Occipital lobe (tissue), 2 donors: Measurements from ENCODE around the gene MYH14. TPM values are rescaled to one million over a fixed set of nuclear protein-coding genes. Genes with fewer than 3 reads are reported as not detected.

Experiments used
- DNase-seq: peaks from one replicate; lab custom pipeline; 2025; lab: John Stamatoyannopoulos, UW
- total RNA-seq: library from RNA; depleted of rRNA; stranded (reverse); fragments of >200 nt; gene quantifications from one replicate; pipeline ENCODE4 v1.2.3, GENCODE V29; 2014

The MYH14 gene
- 0.94 TPM for total RNA-seq

DNA sequence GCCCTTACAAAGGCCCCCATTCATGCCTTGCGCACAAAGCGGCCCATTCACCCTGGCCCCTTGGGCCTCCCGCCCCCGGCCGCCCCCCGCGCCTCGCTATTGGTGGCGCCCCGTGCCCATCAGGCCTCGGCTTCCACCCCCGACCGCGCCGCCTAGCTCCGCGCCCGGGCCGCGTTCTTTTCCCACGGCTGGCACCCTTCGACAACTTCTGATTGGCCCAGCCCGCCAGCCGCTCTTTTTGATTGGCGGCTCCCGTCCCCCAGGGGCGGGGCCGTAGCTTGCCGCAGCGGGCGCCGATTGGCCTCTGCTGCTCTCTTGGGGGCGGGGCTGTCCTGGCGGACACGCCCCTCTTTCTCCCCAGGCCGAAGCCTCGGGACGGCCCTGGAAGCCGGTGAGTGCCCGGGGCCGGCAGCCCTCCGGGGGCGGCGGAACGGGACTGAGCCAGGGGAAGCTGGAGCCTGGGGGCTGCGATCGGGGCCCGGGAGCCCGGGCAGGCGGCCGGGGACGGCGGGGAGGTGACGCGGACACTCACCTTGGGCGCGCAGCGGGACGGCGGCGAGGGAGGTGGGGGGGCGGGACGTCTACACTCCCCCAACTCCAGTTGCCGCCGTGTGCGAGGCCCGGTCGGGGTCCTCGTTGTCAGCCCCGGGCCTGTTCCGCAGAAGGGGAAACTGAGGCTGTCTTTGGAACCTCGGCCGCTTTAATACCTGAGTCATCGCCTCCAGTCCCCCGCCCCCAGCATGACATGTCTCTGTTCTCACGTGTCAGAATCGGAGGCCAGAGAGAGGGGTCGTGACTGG, at the start of gene MYH14:
Gene MYH14, plus strand, starts transcription at position 342 of the 800 bp plus-strand sequence. CDS start 6,744 bp downstream, outside the sequence.
- DNase-seq = peak; percentile 93

DNA sequence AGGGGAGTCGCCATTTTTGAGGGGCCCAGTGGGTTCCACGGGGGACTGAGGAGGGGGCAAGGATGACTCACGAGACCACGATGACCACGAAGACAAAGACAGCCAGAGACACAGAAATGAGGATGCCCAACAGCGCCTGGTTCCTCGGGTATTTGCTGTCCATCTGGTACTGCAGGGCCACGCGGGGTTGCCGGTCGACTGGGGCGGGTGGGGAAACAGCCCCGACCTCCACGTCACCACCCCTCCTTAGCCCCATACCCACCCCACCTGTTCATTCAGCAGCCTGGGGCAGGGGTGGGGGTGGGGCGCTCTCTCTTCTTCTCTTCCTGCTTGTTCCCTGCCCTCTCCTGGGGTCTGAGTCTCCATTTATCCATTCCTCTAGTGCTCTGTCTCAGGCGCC, 48.9 kb upstream of the MYH14 start:
- DNase-seq = no peak

DNA sequence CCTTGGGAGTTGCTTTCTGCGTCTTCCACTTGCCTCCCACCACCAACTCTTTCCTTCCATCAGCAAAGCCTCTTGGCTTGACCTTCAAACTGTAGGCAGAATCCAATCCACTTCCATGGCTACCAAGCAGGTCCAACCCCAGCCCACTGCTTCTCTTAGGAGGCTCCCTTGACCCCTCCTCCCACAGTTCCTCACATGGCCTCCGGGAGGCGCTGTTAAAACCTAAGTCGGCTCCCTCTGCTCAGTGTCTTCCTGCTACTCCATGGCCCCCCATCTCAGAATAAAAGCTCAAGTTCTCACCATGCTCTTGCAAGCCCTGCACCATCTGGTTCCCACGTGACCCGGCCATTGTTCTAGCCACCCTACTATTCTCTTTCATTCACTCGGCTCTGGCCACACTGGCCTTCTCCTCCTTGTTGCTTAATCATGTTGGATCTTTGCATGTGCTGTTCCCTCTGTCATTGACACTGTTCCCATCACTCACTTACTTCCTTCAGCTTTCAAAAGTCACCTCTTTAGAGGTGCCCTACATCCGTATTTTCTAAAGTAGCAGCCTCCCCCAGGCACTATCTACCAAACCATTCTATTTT, 47.8 kb upstream of the MYH14 start:
- DNase-seq = no peak

DNA sequence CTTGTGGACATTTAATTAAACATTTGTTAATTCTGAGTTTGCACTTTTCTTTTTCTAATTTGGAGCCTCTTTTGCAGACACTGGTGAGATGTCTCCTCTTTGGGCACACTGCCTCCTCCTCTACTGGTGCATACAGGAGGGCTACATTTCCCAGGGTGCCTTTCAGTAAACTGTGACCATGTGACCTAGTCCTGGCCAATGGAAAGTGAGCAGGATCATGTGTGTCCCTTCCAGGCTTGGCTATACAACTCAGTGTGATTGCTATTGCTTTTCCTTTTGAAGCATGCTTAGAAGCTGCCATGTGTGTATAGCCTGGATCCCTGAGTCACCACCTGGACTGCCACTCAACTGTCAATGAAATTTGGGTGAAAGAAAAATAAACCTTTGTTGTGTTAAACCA, 44.8 kb upstream of the MYH14 start:
- DNase-seq = no peak

DNA sequence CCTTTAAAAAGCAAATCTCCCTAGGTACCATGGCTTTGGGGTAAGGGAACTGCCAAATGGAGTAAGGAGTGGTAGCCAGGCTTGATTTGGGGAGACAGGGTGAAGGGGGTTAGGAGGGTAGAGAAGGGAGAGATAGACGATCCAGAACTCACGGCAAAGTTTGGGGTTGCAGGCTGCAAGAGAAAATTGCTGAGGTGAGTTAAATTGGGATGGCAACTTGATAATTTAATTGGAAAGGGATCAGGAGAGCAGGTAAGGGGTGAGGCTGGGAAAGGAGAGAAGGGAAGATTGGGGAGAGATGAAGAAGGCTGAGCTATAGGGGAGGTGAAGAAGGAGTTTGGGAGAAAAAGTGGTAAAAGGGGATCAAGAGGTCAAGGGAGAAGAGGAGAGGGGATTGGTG, 44.3 kb upstream of the MYH14 start:
- DNase-seq = no peak

DNA sequence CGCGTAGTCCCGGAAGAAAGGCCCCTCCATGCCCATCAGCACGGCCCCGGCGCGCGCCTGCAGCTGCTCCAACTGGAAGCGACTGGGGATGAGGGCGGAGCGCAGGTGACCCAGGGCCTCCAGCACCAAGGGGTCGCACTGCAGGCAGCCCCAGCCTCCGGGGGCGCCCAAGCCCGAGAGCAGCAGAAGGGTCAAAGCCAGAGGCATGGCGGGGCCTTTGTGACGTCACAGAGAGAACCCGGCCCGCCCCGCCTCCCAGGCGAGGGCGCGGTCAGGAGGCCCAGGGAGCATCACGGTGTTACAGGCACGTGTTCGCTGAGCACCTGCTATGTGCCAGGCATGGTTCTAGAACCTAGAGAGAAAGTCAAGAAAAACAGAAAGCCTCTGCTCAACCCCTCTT, 40.4 kb upstream of the MYH14 start, which contains the start of gene IZUMO2:
Gene IZUMO2, minus strand, starts transcription at position 294 of the 400 bp plus-strand sequence. Its CDS starts 87 bp downstream, at position 207.
- no peak for DNase-seq

DNA sequence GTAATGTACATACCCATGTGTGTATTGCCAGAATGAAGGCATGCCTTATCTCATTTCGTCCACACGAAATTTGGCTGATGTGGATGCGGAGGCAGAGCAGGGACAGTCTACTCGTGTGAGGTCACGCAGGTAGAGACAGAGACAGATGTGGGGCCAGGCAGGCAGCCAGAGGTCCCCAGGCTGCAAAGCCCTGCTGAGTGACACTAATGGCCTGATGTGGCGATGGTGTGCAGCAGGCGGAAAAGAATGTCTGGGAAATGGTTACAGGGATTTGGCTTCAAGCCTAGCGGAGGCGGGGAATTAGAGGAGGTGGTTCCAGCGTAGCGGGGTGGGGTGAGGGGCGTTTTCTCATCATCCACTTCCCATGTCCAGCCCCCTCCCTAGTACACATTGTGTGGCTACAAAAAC, 36.1 kb upstream of the MYH14 start:
- DNase-seq = no peak

DNA sequence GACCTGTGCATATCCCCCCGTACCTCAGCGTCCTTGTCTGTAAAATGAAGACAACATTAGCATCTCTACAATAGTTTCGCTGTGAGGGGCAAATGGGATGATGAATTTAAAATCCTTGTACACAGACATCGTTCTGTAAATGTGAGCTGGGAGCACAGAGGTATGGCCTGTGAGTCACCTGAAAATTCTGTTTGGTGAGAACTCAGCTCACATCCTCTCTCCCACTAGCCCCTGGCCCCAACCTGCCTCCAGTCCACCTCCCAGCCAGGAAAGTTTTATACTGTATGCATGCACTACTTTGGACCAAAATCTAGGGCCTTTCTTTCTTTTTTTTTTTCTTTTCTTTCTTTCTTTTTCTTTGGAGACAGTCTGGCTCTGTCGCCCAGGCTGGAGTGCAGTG, 31.7 kb upstream of the MYH14 start:
- DNase-seq = no peak

DNA sequence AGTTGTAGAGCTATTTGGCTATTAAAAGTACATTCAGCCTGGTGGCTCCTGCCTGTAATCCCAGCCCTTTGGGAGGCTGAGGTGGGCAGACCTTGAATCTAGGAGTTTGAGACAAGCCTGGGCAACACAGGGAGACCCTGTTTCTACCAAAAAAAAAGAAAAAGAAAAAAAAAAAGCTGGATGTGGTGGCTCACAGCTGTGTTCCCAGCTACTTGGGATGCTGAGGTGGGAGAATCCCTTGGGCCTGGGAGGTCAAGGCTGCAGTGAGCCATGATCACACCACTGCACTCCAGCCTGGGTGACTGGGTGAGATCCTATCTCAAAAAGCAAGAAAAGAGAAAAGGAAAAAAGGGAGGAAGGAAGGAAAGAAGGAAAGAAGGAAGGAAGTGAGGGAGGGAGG, 30.7 kb upstream of the MYH14 start:
- DNase-seq = no peak

DNA sequence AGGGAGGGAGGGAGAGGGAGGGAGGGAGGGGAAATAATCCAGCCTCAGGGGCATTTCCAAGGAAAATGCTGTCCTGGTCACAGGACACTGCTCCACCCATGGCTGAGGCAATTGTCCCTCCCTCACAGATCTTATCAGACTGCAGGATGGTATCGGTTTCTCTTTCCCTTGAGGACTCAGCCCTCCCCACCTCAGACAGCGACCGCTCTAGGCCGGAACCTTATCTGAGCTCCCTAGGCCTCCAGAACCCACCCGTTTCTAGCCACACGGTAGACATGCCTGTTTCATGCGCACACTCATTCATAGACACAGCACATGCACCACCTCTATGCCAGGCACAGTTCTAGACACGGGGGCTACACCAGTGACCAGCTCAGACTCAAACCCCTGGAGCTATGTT, 30.3 kb upstream of the MYH14 start:
- DNase-seq = no peak

DNA sequence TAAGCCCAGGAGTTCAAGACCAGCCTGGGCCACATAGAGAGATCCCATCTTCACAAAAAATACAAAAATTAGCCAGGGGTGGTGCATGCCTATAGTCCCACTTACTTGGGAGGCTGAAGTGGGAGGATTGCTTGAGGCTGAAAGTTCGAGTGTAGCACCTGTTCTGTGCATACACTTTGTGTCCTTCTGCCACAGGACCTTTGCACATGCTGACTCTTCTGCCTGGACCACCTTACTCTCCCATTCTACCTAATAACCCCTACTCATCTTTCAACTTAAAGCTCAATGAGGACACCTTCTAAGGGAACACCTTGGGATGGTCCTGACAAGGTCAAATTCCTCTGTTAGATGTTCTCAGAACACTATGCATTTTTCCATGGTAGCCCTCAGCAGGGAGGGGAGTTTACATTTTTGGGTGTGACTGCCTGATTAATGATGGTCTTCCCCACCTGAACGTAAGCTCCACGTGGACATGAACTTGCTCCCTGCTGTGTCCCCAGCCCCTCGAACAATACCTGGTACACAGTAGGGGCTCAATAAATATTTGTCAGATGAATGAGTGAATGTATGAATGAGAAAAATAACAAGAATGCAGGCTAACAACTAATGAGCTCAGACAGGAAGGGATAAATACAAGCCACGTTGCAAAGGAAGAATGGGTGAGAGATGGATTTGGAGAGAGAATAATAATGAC, 29.2 kb upstream of the MYH14 start:
- no peak for DNase-seq

DNA sequence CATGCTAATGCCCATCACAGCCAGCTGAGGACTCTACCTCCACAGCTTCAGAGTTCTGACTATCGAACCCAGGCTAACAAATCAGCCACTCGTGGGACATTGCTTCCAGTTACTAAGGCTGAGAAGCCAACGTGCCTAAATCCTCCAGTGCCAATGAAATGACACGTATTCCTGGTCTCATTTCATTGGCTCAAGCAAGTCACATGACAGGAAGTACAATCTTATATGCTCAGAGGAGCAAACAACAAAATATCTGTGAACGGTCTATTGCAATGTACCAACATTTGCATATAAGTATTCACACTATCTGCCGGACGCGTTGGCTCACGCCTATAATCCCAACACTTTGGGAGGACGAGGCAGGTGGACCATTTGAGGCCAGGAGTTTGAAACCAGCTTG, 27.5 kb upstream of the MYH14 start:
- DNase-seq = no peak

DNA sequence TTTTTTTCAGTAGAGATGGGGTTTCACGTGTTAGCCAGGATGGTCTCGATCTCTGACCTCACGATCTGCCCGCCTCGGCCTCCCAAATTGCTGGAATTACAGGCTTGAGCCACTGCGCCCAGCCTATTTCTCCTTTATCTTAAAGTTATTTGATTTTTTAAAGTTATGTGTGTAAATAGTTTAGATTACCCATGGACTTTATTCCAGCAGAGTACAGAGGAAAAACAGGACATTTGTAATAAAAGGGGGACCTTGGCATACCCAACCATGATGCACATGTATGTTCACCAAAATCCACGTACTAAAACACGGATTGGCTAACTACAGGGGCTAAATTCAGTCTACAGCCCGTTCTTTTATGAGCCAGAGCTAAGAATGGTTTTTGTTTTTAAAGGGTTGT, 26.6 kb upstream of the MYH14 start:
- DNase-seq = no peak

DNA sequence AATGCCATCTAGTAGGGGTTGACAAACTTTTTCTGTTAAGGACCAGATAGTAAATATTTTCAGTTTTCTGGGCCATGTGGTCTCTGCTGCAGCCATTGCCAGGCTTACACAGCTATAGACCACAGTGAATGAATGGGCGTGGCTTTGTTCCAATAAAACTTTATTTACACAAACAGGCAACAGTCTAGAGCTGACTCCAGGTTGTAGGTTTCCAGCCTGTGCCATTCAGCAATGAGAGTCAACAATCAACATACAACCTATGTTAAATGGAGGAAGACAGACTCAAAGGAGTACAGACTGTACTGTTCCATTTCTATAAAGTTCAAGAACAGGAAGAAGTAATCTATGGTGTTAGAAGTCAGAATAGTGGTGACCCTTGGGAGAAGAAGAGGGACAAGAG, 25.1 kb upstream of the MYH14 start:
- DNase-seq = no peak

DNA sequence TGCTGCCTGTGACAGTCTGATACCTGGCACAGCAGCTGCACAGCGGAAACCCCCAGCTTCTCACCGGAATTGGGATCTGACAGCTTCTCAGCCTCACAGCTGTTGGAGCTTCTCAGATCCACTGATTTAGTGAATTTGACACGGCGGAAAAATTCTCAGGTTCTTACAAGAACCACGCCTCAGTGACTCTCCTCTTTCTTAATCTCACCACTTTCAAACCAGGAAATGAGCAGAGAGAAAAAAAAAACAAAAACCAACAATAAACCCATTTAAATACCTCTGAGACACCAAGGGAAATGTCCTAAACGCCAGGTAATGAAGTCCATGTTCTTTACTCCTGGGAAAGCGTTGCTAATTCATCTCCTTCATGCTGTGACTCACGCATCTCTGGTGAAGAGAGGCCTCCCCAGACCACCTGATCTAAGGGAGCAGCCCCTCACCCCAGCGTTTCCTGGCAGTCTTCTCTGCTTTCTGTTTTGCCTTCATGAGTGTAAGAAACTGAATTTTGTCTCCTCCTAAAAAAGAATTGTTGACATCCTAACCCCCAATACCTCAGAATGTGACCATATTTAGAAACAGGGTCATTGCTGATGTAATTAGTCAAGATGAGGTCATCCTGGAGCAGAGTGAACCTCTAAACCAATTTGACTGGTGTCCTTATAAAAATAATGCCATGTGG, 24.4 kb upstream of the MYH14 start:
- DNase-seq = no peak

DNA sequence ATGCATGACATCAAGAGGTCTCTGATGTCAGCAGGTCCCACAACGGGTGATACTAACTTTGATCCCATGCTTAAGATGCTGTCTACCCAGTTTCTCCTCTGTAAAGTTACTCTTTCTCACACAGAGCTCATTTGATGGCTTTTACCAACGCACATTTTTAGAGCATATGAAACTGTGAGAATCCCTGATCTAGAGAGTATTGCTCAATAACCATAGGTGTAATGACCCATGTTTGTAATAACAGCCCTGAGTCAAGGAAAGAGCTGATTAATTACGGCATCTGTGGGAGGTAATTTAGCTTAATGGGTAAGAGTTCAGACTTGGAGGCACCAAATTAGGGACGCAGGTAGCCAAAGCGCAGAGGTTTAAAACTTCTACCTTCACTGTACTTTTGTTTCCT, 22.3 kb upstream of the MYH14 start:
- DNase-seq = no peak

DNA sequence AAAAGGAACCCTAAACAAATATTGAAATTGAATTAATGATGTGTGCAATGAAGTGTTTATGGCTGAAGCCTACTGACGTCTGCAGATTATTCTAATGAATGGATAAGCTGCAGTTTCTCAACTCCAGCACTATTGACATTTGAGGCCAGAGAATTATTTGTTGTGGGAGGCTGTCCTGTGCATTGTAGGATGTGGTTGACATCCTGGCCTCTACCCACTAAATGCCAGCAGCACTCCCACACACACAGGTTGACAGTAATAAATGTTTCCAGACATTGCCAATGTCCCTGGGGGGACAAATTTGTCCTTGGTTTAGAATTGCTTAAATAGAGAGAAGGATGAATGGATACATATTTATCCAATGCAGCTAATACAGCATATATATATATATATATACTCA, 19.2 kb upstream of the MYH14 start:
- DNase-seq = no peak

DNA sequence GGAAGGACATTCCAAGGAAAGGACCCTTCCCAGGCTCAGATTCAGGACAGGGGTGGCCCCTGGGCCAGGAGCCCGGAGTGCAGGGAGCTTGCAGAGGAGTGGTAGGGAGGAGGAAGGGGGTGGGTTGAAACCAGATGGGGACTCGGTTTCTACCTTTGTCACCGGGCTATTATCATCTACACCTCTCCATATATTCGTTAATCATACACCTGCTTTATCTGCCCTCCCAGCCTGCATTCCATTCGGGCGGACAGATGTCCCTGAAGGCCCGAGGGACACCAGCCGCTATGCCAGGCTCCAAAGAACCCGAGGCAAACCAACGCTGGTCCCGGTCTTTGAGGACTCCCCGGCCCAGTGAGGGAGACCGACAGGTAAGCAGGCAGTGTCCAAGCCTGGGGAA, 15.5 kb upstream of the MYH14 start:
- DNase-seq = no peak

DNA sequence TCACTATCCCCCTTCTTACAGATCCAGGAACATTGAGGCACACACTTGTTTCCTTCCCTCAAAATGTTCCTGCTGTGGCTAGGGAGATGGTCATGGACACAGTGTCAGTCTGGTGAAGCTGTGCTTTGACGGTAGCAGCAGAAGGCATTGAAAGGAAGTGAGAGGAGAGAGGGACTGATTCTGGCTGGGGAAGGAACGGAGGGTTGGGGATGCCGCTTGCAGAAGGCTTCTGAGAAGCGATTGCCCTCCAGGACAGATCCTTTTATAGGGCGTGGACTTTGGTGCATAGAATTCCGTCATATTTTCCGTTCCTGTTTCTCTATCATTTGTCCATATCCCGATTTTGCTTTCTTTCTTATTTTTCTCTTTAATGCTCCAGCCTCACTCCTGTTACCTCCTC, 14.1 kb upstream of the MYH14 start:
- no peak for DNase-seq

DNA sequence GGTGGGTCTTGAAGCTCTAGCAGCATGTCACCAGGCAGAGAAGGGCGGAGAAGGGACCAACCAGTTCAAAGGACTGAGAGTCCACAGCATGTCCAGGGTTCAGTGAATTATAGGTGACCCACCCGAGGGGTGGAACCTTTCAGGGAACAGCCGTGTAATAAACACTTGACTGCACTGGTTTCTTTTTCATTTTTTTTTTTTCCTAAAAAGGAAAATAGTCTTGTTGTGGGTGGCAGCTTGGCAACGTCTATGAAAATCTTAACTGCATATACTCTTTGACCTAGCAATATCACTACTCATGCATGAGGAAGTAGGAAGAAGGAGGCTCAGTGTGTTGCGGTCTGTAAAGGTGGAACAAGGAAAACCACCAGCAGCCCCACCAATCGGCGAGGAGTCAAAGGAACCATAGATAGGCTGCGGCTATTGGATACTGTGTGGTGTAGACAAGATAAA, 13.0 kb upstream of the MYH14 start:
- no peak for DNase-seq

DNA sequence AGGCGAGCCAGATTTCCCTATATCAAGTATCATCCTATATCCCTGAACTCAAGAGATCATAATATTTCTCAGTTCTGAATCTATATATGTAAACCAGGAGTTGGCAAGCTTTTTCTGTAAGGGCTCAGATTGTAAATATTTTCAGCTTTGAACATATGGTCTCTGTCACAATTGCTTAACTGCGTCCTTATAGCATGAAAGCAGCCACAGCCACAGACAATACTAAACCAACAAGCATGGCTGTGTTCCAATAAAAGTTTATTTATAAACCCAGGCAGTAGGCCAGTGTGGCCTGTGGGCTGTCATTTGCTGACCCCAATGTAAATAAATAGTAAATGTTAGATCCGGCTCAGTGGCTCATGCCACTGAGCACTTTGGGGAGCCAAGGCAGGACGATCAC, 12.2 kb upstream of the MYH14 start:
- DNase-seq = no peak
